Right renal pelvis (tissue), 4 donors: ENCODE results near the gene ADORA2A. TPM values are rescaled to one million over a fixed set of nuclear protein-coding genes. Genes with fewer than 3 reads are reported as not detected.

Experiments
- DNase-seq, 4 donors: peaks; one replicate each; pipeline ENCODE4 v3.0.0-alpha.2; 2013; ENCODE audit warnings: low read depth in 4 of 4, low spot score in 3 of 4, missing footprints in 1 of 4
- polyA plus RNA-seq, 4 donors: library from polyadenylated mRNA; unstranded; fragments of 120-200 nt; gene quantifications; one replicate each; pipeline ENCODE4 v1.2.1, GENCODE V29; 2013; ENCODE audit not compliant: insufficient read length in 4 of 4

ADORA2A gene
- polyA plus RNA-seq, 4 donors, result 7.6 to 9.1 (median 8.3) TPM

DNA sequence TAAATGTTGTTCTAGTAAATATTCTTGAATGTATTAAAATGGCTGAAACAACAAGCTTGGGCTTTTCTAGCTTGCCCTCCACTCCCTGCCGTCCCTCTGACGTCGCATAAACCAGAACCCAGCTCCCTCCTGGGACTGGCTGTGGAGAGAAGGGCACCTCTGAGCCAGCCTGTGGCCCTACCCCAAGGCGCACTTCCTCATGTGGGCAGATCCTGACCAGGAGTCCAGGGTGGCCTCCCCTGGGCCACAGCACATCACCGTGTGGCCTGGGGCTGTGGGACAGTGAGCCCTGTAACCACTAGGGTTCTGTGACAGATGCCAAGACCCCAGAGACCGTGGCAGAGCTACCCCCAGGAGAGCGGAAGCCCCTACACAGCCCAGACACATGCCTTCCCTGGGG lies 10.2 kb upstream of the ADORA2A start:
- no peak for DNase-seq

DNA sequence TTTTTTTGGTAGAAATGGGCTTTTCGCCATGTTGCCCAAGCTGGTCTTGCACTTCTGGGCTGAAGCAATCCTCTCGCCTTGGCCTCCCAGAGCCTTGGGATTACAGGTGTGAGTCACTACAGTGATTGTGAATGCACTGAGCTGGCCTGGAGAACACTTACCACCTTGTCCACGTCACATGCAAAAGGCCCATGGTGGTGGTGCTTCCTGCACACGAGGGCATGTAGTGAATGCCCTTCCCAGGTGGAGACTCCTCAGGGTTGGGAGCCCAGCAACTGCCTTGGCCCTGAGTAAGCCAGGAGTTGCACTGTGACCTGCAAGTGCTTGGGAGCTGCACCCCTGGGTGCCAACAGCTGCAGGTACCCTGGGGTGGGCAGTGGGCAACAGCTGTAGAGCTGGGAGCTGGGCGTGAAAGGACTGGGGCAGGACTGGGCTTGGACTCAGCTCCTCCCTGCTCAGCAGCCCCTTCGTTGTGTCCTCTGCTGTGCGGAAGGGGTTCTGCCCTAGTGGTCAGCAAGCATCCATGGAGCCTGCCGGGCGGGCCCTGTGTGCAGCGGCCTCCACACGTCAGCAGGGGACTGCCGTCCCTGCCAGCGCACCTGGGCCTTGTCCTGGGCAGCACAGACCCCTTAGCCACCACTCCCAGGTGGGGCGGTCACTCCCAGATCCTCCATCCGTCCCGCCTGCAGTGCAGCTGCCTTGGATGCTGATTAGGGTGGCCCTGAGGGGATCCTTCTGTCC lies 9.3 kb upstream of the ADORA2A start:
- DNase-seq, result no peak

DNA sequence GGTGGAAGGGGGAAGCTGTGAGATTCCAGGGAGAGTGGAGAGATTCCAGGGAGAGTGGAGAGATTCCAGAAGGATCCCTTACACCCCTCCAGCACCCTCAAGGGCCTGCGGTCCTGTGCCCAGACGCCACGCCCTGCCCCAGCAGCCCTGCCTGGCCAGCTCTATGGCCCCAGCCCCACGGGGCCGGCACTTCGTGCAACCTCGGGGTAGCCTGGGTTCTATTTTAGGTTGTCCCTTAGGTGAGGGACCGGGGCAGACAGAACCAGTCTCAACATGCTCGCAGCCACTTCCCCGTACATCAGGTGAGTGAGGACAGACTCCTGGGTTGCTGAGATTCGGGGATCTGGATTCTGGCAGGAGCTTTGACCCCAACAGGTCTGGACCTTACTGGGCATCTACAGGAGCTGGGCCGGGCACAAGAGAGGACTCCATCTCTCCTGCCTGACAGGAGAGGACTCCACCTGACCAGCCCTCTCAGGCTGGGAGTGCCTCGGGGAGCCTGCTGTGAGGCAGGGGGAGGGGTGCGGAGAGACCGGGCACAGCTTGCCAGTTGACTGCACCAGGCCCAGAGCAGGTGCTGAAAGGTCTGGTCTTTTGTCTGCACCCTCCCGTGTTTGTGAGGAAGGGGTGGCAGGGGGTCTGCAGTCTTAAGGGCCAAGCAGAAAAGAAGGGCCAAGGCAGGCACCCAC lies 8.5 kb upstream of the ADORA2A start:
- DNase-seq, result no peak

DNA sequence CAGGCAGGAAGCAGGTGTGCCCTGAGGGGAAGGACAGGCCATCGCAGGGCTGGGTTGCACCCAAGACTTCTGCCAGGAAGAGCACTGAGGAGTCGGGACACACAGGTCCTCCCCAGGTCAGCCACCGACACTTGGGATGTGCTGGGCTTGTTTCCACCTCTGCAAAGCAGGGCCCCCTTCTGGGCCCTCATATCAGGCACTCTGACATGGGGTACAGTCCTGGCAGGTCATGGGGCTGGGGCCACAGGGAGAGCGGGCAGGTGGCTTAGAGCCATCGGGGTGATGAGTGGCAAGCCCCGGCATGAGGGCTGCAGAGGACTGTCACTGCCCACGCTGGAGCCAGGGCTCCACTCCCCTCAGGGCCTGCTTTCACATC lies 7.9 kb upstream of the ADORA2A start:
- DNase-seq, result no peak

DNA sequence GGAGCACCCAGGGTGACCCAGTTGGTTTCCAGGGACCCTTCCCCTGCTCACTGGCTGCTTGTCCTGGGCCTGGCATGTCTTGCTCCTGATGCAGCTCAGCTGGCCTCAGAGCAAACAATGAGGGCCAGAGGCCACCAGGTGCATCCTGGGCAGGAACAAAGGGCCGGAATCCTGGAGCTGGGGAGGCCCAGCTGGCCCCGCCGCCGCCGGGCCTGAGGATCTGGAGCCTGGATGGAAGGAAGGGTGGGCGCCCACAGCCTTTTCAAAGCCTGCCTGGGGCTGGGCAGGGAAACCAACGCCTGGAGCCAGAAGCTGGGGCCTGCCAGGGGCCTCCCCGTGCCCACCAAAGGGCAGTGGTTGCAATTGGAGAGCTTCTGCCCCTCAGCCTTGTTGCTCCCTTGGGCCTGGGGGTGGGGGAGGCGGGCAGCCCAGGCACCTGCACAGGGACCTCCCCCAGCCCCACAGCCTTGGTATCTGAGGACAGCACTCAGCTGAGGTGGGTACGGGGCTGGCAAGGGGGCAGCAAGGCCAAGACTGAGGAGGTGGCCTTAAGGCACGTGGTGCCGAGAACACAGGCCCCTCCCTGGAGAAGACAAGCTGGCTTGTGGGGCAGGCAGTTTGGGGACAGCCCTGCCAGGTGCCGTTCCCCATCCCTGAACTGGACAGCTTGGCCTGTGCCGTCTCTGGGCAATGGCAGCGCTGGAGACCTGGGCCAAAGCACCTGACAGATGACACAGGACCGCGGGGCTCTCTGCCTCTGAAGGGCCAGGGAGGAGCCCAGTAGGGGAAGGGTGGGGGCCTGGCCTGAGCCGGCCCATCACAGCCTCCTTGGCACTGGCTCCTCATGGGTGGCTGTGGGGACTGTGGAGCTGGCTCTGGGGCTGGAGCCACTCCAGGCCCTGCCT lies 7.1 kb upstream of the ADORA2A start:
- no peak for DNase-seq

DNA sequence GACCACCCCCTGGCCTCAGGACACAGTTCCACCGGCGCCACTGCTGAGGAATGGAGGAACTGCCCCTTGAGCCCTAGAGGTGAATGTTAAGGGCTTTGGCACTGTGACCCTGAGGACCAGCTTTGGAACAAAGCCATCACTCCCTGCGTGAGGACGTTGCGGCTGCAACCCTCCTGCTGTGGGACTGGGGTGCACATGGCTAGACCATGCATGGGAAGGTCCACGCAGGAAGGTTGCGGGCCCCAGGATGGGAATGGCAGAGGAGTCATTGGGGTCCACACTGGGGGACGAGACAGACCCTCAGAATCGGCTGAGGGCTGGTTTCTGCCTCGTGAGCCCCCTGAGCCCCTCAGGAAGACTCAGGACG lies 6.4 kb upstream of the ADORA2A start:
- no peak for DNase-seq

DNA sequence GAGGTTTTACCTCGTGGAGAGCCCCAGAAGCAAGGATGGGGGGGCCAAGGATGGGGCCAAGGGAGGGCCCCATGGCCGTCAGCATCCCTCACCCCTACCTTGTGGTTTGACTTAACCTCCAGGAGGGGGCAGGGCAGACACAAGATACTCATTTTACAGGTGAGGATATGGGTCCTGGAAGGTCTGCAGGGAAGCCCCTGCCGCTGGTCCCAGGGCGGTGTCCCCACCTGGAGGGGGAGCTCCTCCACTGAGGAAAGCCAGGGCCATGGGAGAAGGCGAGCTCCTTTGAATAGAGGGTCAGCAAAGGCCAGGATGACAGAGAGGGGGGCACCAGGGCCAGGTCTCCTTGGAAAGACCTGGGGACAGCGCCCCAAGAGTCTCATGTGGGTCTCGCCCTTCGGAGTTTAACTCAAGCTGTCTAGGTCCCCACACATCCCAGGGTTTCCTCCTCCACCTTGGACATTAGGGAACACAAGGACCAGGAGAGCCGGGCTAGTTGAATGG lies 5.9 kb upstream of the ADORA2A start:
- no peak for DNase-seq

DNA sequence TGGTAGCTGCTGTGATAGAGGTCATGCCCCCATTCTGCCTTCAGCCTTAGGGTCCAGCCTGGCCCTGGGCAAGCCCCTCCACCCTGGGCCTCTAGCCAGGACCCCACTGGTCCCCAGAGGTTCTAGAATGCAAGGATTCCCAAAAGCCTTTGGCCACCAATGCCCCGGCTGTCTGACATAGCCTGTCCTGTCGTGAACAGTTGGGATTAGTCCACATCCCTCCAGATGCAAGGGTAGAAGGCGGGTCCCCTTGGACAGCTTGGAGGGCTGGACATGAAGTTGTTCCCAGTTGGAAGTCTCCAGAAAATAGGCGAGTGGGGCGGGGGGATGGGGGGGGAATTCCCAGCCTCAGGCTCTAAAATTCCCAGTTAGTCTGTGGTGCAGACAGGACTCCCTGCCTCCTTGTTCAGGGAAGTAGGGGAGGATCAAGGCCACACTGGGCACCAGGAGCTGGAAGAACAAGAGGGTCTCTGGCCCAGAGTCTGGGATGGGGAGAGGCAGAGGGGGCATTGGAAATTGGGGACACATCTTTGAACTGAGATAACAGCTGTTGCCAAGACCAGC lies 5.2 kb upstream of the ADORA2A start:
- DNase-seq, result no peak

DNA sequence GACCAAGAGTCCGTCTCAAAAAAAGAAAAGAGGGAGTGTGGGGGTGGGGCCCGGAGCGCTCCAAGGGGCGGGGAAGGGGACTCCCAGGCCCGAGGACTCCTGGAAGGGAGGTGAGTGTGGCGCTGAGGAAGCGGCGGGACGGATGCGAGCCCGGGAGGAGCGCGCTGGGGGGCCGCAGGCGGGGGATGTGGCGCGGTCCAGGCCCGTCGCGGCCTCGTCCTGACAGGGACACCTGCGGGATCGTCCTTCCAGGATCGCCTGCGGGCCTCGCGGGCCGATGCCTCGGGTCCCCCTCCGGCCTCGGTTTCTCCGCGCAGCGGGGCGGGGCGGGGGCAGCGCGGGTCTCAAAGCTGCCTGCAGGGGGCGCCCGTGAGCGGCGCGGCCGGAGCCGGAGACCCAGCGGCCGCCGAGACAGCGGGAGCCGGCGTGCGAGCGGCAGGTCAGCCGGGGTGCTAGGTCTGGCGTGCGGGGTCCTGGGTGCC lies 3.8 kb upstream of the ADORA2A start:
- no peak for DNase-seq

DNA sequence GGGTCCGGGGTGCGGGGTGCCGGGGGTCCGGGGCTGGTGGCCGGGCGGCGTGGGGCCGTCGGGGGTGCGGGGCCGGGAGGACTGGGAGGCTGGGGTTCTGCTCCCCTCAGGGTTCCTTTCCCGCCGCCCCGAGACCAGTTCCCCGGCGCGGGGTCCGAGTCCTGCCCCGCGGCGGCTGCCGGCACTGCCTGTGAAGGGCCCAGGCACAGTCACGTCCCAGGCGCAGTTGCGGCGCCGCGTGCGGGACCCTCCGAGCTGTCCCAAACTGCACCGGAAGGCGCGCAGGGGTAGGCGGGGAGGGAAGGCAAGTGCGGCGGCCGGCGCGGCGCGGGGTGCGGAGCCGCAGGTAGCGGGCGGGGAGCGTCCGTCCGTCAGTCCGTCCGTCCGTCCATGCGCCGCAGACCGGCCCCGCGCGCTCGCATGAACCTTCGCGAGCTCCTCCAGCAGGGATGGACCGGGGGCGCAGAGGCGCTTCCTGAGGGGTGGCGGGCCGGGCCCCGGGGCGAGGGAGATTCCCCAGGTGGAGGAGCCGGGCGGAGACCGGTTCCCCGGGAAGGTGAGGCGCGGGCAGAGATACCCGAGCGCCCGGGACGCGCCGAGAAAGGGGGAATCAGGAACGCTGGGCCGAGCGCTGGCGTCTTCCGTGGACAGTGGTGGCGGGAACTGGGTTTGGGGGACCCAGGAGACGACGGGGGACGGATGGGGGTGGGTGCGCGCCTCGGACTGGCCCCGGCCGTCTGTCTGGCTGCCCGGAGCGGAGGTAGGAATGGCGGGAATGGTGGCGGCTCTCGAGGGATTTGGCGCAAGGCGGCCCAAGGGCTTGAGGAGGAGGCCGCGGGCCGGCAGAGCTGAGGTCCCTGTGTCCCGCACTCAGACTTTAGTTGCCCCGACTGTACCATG lies 3.1 kb upstream of the ADORA2A start:
- DNase-seq, result no peak

DNA sequence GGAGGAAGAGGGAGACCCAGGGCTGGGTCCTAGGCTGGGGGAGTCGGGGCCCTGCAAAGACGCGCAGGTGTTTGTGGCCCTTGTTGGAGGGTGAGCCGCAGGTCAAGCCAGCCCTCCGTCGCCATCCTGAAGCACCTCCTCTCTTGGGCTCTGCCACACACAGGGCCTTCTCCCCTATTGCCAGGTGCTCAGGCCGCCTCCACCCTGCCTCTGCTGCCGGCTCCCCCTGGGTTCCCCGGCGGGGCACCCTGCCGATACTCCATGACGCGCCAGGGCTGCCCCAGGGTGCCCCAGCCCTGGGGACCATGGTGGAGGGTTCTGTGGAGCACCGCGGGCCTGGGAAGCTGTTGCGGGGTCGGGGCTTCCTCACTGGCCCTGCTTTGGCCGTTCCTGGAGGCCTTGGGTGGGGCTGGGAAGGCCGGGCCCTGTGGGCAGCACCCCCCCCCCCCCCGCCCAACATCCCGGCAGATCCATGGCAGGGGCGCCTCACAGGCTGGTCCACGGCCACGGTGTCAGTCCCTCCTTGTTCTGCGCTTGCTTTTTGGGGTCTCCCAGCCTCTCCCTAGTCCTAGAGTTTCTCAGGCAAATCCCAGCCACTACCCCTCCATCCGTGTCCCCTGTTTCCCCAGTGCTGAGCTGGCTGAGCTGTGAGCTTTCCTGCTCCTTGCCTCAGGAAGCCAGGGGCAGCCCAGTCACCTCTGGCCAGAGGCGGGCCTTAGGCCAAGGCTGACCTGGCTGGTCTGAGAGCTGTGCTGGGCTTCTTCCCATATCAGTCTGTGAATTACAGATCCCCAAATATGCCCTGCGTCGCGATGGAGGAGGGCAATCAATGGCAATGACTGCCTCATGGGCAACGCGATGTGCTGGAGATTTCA lies 2.3 kb upstream of the ADORA2A start:
- DNase-seq, result no peak

DNA sequence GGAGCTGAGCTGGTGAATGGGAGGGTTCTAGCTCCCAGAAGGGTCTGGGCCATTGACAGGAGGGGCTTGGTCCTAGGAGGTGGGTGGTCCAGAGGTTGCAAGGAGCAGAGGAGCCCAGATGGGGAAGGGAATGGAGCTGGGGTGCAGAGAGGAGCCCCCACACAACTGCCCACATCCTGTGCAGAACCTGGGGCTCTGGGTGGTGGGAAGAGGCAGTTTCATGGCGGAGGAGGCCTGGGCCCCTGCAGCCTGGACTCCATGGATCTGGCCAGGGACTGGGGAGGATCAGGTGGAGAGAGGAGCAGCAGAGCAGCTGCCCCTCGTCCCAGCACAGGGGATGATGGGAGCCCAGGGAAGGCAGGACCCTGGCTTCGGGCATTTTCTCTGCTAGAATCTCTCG lies 963 bp upstream of the ADORA2A start:
- no peak for DNase-seq

DNA sequence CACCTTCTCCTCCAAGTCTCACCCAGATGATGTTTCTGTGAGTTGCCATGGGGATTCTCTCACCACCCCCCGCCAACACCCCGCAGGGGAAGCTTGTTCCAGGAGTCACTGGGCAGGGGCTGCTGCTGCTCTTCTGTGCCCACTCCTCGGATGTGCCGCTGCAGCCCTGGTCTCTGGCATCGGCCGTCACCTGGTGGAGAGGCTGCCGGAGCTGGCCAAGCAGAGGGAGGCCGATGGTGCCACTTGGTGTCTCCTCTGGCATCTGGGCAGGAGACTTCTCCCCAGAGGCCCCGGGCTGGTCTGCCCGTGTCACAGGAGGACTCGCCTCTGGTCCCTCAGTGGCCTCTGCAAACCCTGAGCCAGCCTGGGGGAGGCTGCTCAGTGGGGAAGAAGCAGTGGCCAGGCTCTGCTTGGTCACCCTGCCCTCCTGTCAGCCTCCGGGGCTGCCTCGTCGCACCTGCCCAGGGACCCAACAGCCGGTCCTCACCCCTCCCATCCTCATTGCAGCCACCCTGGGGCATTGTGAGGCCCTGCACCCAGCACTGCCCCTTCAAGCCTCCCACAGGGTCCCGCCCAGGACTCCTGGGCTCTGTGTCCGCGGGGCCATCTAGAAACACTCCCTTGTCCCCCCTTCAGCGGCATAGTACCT lies 424 bp upstream of the ADORA2A start:
- DNase-seq, result no peak

DNA sequence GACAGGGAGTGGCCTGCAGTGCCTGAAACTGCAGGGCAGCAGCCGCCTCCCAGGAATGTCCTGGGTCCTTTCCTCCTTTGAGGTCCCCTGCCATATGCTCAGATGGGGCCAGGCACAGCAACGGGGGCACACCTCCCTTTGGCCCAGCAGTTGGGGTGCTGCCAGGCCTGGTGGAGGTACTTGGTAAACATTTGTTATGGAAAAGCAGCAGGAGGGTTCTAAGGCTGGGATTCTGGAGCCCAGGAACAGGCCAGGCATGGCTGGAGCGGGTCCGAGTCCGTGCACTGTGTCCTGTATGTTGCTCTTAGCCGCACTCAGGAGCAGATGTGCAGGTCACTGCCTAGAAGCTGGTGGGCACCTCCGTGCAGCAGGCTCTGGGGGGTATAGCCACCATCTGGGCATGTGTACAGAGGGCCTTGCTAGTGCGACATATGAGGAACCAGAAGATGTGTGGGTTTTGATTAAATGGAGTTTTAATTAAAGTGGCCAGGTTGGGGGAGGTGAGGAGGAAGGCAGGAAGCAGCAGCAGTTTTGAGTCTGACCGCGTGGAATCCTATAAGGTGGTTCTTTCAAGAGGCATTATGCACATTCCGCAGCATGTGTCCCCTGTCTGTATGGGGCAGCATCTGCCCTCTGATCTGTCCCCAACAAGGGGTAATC lies 1.5 kb downstream of the ADORA2A start:
- no peak for DNase-seq

DNA sequence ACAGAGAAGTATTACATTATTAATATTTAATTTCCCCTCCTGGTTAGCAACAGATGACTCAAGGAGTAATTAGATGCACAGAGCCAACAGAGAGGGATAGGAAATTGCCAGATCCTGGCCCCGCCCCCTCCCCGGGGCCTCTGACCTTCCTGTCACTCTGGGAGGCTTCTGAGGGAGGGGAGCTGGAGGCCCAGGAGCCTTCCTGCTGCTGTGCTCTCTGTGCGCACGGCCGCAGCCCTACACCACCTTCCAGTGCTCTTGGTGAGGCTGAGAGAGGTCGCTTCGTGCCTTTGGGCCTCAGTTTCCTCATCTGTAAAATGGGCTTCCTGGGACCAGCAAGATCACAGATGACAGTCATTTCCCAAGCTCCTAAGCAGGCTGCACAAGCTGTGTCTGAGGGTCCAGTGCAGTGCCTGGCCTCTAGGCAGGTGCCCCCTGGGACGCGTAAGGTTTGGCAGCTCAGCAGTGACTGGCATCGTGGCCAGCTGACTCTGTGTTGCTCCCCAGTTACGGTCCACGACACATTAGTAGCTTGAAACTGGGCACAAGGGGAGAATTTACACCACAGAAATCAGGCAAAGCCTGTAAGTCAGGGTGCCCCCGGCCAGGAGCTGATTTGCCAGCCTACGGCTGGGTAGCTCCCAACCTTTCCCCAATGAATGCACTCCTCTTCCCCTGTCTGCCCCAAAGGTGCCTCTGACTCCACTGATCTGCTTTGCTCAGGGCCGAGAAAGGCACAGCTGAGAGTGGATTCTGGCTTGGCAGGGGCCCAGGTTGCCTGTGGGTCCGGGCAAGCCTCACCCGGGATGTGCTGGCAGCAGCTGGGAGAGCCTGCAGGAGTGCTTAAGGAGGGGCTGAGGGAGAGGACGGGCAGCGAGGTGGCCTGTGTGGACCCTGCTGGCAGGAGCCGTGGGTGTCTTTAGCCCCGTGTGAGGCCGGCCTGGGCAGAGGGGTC lies 2.3 kb downstream of the ADORA2A start:
- DNase-seq, result no peak

DNA sequence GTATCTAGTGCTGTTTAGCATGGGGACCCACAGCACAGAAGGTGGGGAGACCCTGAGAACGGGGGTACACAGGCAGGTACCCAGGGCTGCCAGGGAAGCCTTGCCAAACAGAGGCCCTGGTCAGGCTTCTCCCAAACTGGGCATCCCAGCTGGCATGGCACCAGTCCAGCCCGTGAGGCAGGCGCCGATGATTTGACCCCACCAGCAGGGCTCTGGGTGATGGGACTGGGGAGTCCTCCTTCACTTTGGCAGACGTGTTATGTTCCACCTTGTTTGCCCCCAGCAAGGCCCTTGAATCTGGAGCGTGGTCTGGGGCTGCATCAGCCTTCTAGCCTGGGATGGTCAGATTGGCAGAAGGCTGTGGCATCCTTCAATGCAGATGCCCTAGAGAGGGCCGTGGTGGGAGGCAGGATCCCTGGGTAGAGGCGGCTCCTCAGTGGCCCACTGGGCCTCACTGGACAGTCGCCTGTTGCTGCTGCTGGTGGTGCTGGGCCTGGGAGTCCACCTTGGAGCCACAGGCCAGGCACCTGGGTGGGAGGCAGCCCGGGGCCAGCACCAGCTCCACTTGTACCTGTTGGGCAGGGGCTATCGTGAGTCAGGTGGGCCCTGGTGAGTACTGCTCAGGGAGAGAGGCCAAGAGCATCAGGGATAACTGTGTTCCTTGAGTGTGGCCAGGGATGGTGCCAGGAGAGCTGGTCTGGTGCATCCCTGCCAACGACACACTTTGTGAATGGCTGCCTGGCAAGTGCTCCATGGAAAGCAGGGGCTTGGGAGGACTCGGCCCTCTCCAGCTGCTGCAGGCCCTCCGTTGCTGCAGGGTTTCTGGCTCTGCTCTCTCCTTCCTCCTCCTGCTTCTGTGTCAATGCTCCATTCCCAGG lies 3.3 kb downstream of the ADORA2A start:
- DNase-seq, result no peak
